HepG2 (cell line): ENCODE data around the gene FMO3.

Experiments used
- JUND ChIP-seq: sonication (generic); formaldehyde crosslinking; IDR thresholded peaks from 2 replicates; pipeline ENCODE4 v1.8.0; 2022; ENCODE audit warnings: mild to moderate bottlenecking, missing genetic modification reagents
- KLF13 ChIP-seq: sonication (generic); formaldehyde crosslinking; IDR thresholded peaks from 2 replicates; pipeline ENCODE4 v1.4.0; 2020; ENCODE audit warnings: mild to moderate bottlenecking, missing genetic modification reagents
- TF ChIP-seq, protein P1 (sequence below): sonication (generic); formaldehyde crosslinking; IDR thresholded peaks from 2 replicates; pipeline ENCODE4 v1.5.0; 2020; ENCODE audit warnings: missing genetic modification reagents
- TF ChIP-seq, protein P2 (sequence below): sonication (generic); formaldehyde crosslinking; IDR thresholded peaks from 2 replicates; pipeline ENCODE4 v1.8.0; 2022; ENCODE audit warnings: mild to moderate bottlenecking, missing genetic modification reagents; ENCODE audit not compliant: insufficient replicate concordance
- TF ChIP-seq, protein P3 (sequence below): sonication (generic); formaldehyde crosslinking; IDR thresholded peaks from 2 replicates; pipeline ENCODE4 v1.5.0; 2020; ENCODE audit warnings: mild to moderate bottlenecking, missing genetic modification reagents

DNA sequence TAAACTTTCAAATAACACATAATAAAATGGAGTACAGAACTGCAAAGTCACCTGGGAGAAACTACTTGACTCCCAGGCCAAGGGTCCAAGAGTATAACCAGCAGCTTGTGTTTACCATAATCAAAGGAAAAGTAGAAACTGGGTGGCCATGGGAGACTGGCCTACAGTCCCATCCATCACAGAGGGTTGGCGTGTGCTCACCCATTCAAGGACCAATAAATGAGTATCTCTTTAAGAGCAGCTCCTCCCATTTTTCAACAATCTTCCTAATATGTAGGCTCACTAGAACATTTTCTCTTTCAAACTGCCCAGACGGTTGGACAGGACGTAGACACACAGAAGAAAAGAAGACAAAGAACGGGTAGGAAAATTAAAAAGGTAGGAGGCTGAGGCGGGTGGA lies at the start of gene FMO3:
- TF ChIP-seq KLF13 (CRISPR knock-in tag) (no peak), JUND (CRISPR knock-in tag) (no peak)
- TF ChIP-seq, protein P1, sequence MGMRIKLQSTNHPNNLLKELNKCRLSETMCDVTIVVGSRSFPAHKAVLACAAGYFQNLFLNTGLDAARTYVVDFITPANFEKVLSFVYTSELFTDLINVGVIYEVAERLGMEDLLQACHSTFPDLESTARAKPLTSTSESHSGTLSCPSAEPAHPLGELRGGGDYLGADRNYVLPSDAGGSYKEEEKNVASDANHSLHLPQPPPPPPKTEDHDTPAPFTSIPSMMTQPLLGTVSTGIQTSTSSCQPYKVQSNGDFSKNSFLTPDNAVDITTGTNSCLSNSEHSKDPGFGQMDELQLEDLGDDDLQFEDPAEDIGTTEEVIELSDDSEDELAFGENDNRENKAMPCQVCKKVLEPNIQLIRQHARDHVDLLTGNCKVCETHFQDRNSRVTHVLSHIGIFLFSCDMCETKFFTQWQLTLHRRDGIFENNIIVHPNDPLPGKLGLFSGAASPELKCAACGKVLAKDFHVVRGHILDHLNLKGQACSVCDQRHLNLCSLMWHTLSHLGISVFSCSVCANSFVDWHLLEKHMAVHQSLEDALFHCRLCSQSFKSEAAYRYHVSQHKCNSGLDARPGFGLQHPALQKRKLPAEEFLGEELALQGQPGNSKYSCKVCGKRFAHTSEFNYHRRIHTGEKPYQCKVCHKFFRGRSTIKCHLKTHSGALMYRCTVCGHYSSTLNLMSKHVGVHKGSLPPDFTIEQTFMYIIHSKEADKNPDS (CRISPR knock-in tag) = no peak
- TF ChIP-seq, protein P2, sequence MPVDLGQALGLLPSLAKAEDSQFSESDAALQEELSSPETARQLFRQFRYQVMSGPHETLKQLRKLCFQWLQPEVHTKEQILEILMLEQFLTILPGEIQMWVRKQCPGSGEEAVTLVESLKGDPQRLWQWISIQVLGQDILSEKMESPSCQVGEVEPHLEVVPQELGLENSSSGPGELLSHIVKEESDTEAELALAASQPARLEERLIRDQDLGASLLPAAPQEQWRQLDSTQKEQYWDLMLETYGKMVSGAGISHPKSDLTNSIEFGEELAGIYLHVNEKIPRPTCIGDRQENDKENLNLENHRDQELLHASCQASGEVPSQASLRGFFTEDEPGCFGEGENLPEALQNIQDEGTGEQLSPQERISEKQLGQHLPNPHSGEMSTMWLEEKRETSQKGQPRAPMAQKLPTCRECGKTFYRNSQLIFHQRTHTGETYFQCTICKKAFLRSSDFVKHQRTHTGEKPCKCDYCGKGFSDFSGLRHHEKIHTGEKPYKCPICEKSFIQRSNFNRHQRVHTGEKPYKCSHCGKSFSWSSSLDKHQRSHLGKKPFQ (CRISPR knock-in tag) = no peak
- TF ChIP-seq, protein P3, sequence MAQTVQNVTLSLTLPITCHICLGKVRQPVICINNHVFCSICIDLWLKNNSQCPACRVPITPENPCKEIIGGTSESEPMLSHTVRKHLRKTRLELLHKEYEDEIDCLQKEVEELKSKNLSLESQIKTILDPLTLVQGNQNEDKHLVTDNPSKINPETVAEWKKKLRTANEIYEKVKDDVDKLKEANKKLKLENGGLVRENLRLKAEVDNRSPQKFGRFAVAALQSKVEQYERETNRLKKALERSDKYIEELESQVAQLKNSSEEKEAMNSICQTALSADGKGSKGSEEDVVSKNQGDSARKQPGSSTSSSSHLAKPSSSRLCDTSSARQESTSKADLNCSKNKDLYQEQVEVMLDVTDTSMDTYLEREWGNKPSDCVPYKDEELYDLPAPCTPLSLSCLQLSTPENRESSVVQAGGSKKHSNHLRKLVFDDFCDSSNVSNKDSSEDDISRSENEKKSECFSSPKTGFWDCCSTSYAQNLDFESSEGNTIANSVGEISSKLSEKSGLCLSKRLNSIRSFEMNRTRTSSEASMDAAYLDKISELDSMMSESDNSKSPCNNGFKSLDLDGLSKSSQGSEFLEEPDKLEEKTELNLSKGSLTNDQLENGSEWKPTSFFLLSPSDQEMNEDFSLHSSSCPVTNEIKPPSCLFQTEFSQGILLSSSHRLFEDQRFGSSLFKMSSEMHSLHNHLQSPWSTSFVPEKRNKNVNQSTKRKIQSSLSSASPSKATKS (CRISPR knock-in tag) = no peak
